WTC11 (cell line): Measurements from ENCODE around the gene PKP3. TPM values are rescaled to one million over a fixed set of nuclear protein-coding genes. Genes with fewer than 3 reads are reported as not detected.

Experiments
- ATAC-seq: fragments of 200-7000 bp; cut with Tn5 transposase; 2 replicates; pipeline ENCODE4 v1.10.0; 2021; ENCODE audit warnings: mild to moderate bottlenecking, moderate library complexity
- CTCF ChIA-PET: fragments of 300-600 bp; sonication (Branson Sonifier 250); formaldehyde crosslinking; loops from one replicate; lab custom pipeline; 2021; ENCODE audit warnings: antibody characterized with exemption; lab: Charles Lee
- POLR2A ChIA-PET: fragments of 350-600 bp; sonication (Branson Sonifier 250); formaldehyde crosslinking; loops from one replicate; lab custom pipeline; 2021; ENCODE audit warnings: antibody characterized with exemption; lab: Charles Lee
- DNase-seq: peaks from one replicate; pipeline ENCODE4 v3.0.0; 2021; ENCODE audit warnings: low spot score
- H3K27ac Mint-ChIP-seq: 2 replicates; pipeline ENCODE4 v1.8.0; 2021; ENCODE audit warnings: mixed read lengths
- H3K27me3 Mint-ChIP-seq: 2 replicates; pipeline ENCODE4 v1.8.0; 2021; ENCODE audit warnings: low read depth, mild to moderate bottlenecking, moderate library complexity, mixed read lengths
- H3K36me3 Mint-ChIP-seq: 2 replicates; pipeline ENCODE4 v1.8.0; 2021; ENCODE audit warnings: mixed read lengths
- H3K4me1 Mint-ChIP-seq: 2 replicates; pipeline ENCODE4 v1.8.0; 2022; ENCODE audit warnings: mixed read lengths
- H3K4me3 Mint-ChIP-seq: 2 replicates; pipeline ENCODE4 v1.8.0; 2021; ENCODE audit warnings: mild to moderate bottlenecking, moderate library complexity, mixed read lengths
- H3K9me3 Mint-ChIP-seq: 2 replicates; pipeline ENCODE4 v1.8.0; 2021; ENCODE audit warnings: mixed read lengths
- ESRRA ChIP-seq: sonication (generic); formaldehyde crosslinking; IDR thresholded peaks from 2 replicates; pipeline ENCODE4 v1.8.1; 2022; ENCODE audit warnings: mild to moderate bottlenecking, missing genetic modification reagents, borderline replicate concordance
- FOXJ3 ChIP-seq: sonication (generic); formaldehyde crosslinking; IDR thresholded peaks from 2 replicates; pipeline ENCODE4 v1.9.0; 2021; ENCODE audit warnings: missing genetic modification reagents, mild to moderate bottlenecking, borderline replicate concordance
- FOXP1 ChIP-seq: sonication (generic); formaldehyde crosslinking; IDR thresholded peaks from 2 replicates; pipeline ENCODE4 v1.8.0; 2022; ENCODE audit warnings: missing genetic modification reagents, mild to moderate bottlenecking, moderate library complexity, borderline replicate concordance
- GABPB1 ChIP-seq: sonication (generic); formaldehyde crosslinking; IDR thresholded peaks from 2 replicates; pipeline ENCODE4 v1.8.1; 2023; ENCODE audit warnings: mild to moderate bottlenecking, missing genetic modification reagents
- KAT7 ChIP-seq: sonication (generic); formaldehyde crosslinking; IDR thresholded peaks from 2 replicates; pipeline ENCODE4 v1.8.1; 2023; ENCODE audit warnings: missing genetic modification reagents, mild to moderate bottlenecking, borderline replicate concordance
- NR2C2 ChIP-seq: sonication (generic); formaldehyde crosslinking; IDR thresholded peaks from 2 replicates; pipeline ENCODE4 v1.8.0; 2022; ENCODE audit warnings: mild to moderate bottlenecking, missing genetic modification reagents
- TP53 ChIP-seq: sonication (generic); formaldehyde crosslinking; IDR thresholded peaks from 2 replicates; pipeline ENCODE4 v1.8.1; 2023; ENCODE audit warnings: mild to moderate bottlenecking, missing genetic modification reagents
- ZBTB21 ChIP-seq: sonication (generic); formaldehyde crosslinking; IDR thresholded peaks from 2 replicates; pipeline ENCODE4 v1.8.1; 2023; ENCODE audit warnings: mild to moderate bottlenecking, missing genetic modification reagents, borderline replicate concordance
- ZNF232 ChIP-seq: sonication (generic); formaldehyde crosslinking; IDR thresholded peaks from 2 replicates; pipeline ENCODE4 v1.8.0; 2022; ENCODE audit warnings: mild to moderate bottlenecking, missing genetic modification reagents
- ZNF263 ChIP-seq: sonication (generic); formaldehyde crosslinking; IDR thresholded peaks from 2 replicates; pipeline ENCODE4 v1.8.1; 2022; ENCODE audit warnings: low read depth, mild to moderate bottlenecking, moderate library complexity, missing genetic modification reagents
- ZNF423 ChIP-seq: fragments of 250-450 bp; sonication (Bioruptor Pico); IDR thresholded peaks from 2 replicates; pipeline ENCODE4 v2.1.2; 2022; ENCODE audit warnings: mild to moderate bottlenecking, moderate library complexity
- total RNA-seq: library from RNA; stranded (reverse); gene quantifications from 3 replicates; pipeline ENCODE4 v1.2.3, GENCODE V29; 2021
- TF ChIP-seq, protein P1 (sequence below): sonication (generic); formaldehyde crosslinking; IDR thresholded peaks from 2 replicates; pipeline ENCODE4 v1.8.0; 2022; ENCODE audit warnings: mild to moderate bottlenecking, missing genetic modification reagents
- TF ChIP-seq, protein P2 (sequence below): sonication (generic); formaldehyde crosslinking; IDR thresholded peaks from 2 replicates; pipeline ENCODE4 v1.8.1; 2023; ENCODE audit warnings: mild to moderate bottlenecking, missing genetic modification reagents, moderate library complexity
- TF ChIP-seq, protein P3 (sequence below): sonication (generic); formaldehyde crosslinking; IDR thresholded peaks from 2 replicates; pipeline ENCODE4 v1.8.0; 2022; ENCODE audit warnings: missing genetic modification reagents
- TF ChIP-seq, protein P4 (sequence below): sonication (generic); formaldehyde crosslinking; IDR thresholded peaks from 2 replicates; pipeline ENCODE4 v1.8.1; 2023; ENCODE audit warnings: mild to moderate bottlenecking, missing genetic modification reagents, moderate library complexity
- TF ChIP-seq, protein P5 (sequence below): fragments of 200-600 bp; IDR thresholded peaks from 2 replicates; pipeline ENCODE4 v1.8.0; 2022; ENCODE audit warnings: antibody characterized with exemption
- TF ChIP-seq, protein P6 (sequence below): sonication (generic); formaldehyde crosslinking; IDR thresholded peaks from 2 replicates; pipeline ENCODE4 v1.8.1; 2023; ENCODE audit warnings: mild to moderate bottlenecking, missing genetic modification reagents, borderline replicate concordance
- TF ChIP-seq, protein P7 (sequence below): sonication (generic); formaldehyde crosslinking; IDR thresholded peaks from 2 replicates; pipeline ENCODE4 v1.8.1; 2023; ENCODE audit warnings: mild to moderate bottlenecking, missing genetic modification reagents
- TF ChIP-seq, protein P8 (sequence below): sonication (generic); formaldehyde crosslinking; IDR thresholded peaks from 2 replicates; pipeline ENCODE4 v1.8.1; 2022; ENCODE audit warnings: low read depth, missing genetic modification reagents, borderline replicate concordance

The PKP3 gene
- total RNA-seq, 1 experiment from 2014 or later = 17.3 TPM

DNA sequence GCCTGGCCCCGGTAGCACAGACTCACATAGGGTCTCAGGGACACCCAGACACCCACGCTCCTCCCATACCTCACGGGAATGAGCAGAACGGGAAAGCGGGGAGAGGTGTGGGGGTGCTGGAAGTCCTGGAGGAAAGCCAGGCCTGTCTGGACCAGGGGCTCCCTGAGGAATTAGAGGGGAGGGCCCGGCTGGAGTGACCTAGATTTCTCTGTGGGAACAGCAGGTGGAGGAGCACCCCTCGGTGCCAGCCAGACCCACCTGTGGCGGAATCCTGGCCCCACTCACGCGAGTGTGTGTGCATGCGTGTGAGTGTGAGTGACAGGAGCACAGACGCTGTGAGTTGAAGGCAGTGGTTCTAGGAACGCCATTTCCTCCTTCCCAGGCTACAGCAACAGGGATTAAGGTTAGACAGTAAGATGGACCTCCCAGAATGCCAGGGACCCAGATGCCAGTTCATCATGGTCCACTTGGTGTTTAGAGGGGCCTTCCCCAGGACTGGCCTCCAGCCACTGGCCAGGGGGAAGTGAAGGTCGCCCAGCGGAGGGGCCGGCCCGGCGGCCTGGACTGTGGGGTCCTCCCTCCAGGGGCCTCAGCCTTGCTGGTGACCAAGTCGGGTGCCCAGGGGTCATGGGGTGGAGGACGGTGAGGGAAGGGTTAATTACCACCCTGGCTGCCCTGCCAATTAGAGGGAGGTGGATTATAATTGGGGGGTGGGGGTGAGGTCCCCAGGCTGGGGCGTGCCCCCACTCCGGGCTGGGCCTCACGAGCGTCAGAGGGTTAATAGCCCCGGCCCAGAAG is 1.0 kb downstream of the PKP3 start (continued):
- TF ChIP-seq, protein P1, sequence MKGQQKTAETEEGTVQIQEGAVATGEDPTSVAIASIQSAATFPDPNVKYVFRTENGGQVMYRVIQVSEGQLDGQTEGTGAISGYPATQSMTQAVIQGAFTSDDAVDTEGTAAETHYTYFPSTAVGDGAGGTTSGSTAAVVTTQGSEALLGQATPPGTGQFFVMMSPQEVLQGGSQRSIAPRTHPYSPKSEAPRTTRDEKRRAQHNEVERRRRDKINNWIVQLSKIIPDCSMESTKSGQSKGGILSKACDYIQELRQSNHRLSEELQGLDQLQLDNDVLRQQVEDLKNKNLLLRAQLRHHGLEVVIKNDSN (CRISPR knock-in tag) = no peak
- TF ChIP-seq, protein P2, sequence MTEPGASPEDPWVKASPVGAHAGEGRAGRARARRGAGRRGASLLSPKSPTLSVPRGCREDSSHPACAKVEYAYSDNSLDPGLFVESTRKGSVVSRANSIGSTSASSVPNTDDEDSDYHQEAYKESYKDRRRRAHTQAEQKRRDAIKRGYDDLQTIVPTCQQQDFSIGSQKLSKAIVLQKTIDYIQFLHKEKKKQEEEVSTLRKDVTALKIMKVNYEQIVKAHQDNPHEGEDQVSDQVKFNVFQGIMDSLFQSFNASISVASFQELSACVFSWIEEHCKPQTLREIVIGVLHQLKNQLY (CRISPR knock-in tag) = no peak
- TF ChIP-seq NR2C2 = no peak

DNA sequence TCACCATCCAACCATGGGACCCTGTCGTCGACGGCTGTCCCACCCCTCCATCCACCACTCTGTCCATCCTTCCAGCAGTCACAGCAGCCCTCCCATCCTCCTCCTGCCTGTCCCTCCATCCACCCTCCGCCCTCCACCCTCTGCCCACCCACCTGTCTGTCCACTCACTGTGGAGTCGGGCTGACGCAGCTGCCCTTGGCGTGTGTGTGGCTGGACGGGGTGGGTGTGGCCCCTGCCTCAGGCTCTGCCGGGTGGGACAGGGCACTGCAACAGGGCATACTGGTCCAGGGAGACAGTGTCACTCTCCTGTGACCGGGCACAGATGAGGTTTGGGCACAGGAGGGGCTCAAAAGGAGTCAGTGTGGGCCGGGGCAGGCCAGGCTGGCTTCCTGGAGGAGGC is 1.9 kb downstream of the PKP3 start:
- ChIA-PET CTCF (interaction anchor here (1.2 to 1.7 kb wide), 7 partner anchors 11 to 145 kb away, joined by 3 to 13 read pairs (median 9); partner anchors contain the start of genes ANO9 and PTDSS2), POLR2A (interaction anchor here (1.1 kb wide), 1 partner anchor 20 kb away, joined by 3 read pairs; no protein-coding TSS in a partner anchor)
- Mint-ChIP-seq H3K27ac (no peak overlapping the region), H3K27me3 (peaks cover 8% of the 10 kb centered on the region), H3K9me3 (peaks cover 3% of the 10 kb centered on the region; the same call in 1 of the 2 replicates), H3K36me3 (peaks cover 11% of the 10 kb centered on the region), H3K4me1 (peaks cover 6% of the 10 kb centered on the region), H3K4me3 (no peak overlapping the region)
- ATAC-seq (no peak), DNase-seq (no peak)
- TF ChIP-seq, protein P3, sequence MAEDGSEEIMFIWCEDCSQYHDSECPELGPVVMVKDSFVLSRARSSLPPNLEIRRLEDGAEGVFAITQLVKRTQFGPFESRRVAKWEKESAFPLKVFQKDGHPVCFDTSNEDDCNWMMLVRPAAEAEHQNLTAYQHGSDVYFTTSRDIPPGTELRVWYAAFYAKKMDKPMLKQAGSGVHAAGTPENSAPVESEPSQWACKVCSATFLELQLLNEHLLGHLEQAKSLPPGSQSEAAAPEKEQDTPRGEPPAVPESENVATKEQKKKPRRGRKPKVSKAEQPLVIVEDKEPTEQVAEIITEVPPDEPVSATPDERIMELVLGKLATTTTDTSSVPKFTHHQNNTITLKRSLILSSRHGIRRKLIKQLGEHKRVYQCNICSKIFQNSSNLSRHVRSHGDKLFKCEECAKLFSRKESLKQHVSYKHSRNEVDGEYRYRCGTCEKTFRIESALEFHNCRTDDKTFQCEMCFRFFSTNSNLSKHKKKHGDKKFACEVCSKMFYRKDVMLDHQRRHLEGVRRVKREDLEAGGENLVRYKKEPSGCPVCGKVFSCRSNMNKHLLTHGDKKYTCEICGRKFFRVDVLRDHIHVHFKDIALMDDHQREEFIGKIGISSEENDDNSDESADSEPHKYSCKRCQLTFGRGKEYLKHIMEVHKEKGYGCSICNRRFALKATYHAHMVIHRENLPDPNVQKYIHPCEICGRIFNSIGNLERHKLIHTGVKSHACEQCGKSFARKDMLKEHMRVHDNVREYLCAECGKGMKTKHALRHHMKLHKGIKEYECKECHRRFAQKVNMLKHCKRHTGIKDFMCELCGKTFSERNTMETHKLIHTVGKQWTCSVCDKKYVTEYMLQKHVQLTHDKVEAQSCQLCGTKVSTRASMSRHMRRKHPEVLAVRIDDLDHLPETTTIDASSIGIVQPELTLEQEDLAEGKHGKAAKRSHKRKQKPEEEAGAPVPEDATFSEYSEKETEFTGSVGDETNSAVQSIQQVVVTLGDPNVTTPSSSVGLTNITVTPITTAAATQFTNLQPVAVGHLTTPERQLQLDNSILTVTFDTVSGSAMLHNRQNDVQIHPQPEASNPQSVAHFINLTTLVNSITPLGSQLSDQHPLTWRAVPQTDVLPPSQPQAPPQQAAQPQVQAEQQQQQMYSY = no peak
- no peak for TF ChIP-seq FOXP1 (CRISPR knock-in tag)
- TF ChIP-seq ZNF423 = no peak
- no peak for TF ChIP-seq FOXJ3 (CRISPR knock-in tag)
- TF ChIP-seq, protein P4, sequence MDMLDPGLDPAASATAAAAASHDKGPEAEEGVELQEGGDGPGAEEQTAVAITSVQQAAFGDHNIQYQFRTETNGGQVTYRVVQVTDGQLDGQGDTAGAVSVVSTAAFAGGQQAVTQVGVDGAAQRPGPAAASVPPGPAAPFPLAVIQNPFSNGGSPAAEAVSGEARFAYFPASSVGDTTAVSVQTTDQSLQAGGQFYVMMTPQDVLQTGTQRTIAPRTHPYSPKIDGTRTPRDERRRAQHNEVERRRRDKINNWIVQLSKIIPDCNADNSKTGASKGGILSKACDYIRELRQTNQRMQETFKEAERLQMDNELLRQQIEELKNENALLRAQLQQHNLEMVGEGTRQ = no peak
- no peak for TF ChIP-seq ZNF232 (CRISPR knock-in tag)
- no peak for TF ChIP-seq TP53 (CRISPR knock-in tag)
- TF ChIP-seq, protein P5, sequence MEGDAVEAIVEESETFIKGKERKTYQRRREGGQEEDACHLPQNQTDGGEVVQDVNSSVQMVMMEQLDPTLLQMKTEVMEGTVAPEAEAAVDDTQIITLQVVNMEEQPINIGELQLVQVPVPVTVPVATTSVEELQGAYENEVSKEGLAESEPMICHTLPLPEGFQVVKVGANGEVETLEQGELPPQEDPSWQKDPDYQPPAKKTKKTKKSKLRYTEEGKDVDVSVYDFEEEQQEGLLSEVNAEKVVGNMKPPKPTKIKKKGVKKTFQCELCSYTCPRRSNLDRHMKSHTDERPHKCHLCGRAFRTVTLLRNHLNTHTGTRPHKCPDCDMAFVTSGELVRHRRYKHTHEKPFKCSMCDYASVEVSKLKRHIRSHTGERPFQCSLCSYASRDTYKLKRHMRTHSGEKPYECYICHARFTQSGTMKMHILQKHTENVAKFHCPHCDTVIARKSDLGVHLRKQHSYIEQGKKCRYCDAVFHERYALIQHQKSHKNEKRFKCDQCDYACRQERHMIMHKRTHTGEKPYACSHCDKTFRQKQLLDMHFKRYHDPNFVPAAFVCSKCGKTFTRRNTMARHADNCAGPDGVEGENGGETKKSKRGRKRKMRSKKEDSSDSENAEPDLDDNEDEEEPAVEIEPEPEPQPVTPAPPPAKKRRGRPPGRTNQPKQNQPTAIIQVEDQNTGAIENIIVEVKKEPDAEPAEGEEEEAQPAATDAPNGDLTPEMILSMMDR = no peak
- no peak for TF ChIP-seq ZNF263 (CRISPR knock-in tag)
- TF ChIP-seq, protein P6, sequence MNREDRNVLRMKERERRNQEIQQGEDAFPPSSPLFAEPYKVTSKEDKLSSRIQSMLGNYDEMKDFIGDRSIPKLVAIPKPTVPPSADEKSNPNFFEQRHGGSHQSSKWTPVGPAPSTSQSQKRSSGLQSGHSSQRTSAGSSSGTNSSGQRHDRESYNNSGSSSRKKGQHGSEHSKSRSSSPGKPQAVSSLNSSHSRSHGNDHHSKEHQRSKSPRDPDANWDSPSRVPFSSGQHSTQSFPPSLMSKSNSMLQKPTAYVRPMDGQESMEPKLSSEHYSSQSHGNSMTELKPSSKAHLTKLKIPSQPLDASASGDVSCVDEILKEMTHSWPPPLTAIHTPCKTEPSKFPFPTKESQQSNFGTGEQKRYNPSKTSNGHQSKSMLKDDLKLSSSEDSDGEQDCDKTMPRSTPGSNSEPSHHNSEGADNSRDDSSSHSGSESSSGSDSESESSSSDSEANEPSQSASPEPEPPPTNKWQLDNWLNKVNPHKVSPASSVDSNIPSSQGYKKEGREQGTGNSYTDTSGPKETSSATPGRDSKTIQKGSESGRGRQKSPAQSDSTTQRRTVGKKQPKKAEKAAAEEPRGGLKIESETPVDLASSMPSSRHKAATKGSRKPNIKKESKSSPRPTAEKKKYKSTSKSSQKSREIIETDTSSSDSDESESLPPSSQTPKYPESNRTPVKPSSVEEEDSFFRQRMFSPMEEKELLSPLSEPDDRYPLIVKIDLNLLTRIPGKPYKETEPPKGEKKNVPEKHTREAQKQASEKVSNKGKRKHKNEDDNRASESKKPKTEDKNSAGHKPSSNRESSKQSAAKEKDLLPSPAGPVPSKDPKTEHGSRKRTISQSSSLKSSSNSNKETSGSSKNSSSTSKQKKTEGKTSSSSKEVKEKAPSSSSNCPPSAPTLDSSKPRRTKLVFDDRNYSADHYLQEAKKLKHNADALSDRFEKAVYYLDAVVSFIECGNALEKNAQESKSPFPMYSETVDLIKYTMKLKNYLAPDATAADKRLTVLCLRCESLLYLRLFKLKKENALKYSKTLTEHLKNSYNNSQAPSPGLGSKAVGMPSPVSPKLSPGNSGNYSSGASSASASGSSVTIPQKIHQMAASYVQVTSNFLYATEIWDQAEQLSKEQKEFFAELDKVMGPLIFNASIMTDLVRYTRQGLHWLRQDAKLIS = no peak
- no peak for TF ChIP-seq GABPB1 (CRISPR knock-in tag)
- TF ChIP-seq ZBTB21 (CRISPR knock-in tag) = no peak
- TF ChIP-seq KAT7 (CRISPR knock-in tag) = no peak
- TF ChIP-seq, protein P7, sequence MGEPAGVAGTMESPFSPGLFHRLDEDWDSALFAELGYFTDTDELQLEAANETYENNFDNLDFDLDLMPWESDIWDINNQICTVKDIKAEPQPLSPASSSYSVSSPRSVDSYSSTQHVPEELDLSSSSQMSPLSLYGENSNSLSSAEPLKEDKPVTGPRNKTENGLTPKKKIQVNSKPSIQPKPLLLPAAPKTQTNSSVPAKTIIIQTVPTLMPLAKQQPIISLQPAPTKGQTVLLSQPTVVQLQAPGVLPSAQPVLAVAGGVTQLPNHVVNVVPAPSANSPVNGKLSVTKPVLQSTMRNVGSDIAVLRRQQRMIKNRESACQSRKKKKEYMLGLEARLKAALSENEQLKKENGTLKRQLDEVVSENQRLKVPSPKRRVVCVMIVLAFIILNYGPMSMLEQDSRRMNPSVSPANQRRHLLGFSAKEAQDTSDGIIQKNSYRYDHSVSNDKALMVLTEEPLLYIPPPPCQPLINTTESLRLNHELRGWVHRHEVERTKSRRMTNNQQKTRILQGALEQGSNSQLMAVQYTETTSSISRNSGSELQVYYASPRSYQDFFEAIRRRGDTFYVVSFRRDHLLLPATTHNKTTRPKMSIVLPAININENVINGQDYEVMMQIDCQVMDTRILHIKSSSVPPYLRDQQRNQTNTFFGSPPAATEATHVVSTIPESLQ (CRISPR knock-in tag) = no peak
- TF ChIP-seq ESRRA = no peak
- TF ChIP-seq, protein P8, sequence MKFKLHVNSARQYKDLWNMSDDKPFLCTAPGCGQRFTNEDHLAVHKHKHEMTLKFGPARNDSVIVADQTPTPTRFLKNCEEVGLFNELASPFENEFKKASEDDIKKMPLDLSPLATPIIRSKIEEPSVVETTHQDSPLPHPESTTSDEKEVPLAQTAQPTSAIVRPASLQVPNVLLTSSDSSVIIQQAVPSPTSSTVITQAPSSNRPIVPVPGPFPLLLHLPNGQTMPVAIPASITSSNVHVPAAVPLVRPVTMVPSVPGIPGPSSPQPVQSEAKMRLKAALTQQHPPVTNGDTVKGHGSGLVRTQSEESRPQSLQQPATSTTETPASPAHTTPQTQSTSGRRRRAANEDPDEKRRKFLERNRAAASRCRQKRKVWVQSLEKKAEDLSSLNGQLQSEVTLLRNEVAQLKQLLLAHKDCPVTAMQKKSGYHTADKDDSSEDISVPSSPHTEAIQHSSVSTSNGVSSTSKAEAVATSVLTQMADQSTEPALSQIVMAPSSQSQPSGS (CRISPR knock-in tag) = no peak
